ENCODE measurements around the gene DLGAP1.

DNA sequence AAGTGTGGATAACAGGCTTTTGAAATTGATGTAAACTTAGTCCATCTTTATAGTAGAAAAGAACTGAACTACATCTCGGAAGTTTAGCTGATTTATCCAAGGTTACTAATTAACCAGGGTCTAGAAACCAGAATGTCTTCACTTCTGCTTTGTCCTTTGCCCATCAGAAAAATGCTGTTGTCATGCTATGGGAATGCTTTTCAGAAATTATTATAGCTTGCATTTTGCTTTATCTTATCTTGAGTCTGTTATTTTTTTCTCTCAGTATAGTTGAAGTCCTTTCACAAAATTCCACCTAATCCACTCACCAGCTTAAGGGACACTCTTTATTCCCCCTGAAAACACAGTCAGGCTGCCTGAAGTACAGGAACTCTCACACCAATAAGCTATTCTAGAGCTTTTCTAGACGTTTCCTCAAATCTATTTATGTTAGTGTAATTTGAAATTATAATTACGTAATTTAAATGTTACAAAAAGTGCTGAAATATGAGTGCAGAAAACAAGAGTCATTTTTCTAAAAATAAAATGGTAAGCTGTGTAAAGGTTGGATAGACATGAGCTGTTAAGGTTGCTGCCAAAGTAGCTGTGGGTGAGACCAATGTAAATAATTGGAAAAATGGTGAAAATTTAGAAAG is 548.9 kb downstream of the DLGAP1 start:
- TF ChIP-seq POLR2A (IDR thresholded peaks at IDR 0.05) = no peak
- TF ChIP-seq, protein P1, sequence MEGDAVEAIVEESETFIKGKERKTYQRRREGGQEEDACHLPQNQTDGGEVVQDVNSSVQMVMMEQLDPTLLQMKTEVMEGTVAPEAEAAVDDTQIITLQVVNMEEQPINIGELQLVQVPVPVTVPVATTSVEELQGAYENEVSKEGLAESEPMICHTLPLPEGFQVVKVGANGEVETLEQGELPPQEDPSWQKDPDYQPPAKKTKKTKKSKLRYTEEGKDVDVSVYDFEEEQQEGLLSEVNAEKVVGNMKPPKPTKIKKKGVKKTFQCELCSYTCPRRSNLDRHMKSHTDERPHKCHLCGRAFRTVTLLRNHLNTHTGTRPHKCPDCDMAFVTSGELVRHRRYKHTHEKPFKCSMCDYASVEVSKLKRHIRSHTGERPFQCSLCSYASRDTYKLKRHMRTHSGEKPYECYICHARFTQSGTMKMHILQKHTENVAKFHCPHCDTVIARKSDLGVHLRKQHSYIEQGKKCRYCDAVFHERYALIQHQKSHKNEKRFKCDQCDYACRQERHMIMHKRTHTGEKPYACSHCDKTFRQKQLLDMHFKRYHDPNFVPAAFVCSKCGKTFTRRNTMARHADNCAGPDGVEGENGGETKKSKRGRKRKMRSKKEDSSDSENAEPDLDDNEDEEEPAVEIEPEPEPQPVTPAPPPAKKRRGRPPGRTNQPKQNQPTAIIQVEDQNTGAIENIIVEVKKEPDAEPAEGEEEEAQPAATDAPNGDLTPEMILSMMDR (IDR thresholded peaks at IDR 0.05) = no peak
